GM12874 (cell line): ENCODE data around the gene FOXN3.

Source experiments
- TF ChIP-seq, protein P1 (sequence below): IDR thresholded peaks from 2 replicates; pipeline ENCODE4 v1.5.1; 2011; ENCODE audit warnings: low read depth, mild to moderate bottlenecking, control low read depth, low read length, moderate library complexity; ENCODE audit not compliant: insufficient read depth

Gene FOXN3

GRCh38 chr14:89348722-89349121, 68.3 kb downstream of the FOXN3 start:
- TF ChIP-seq, protein P1, sequence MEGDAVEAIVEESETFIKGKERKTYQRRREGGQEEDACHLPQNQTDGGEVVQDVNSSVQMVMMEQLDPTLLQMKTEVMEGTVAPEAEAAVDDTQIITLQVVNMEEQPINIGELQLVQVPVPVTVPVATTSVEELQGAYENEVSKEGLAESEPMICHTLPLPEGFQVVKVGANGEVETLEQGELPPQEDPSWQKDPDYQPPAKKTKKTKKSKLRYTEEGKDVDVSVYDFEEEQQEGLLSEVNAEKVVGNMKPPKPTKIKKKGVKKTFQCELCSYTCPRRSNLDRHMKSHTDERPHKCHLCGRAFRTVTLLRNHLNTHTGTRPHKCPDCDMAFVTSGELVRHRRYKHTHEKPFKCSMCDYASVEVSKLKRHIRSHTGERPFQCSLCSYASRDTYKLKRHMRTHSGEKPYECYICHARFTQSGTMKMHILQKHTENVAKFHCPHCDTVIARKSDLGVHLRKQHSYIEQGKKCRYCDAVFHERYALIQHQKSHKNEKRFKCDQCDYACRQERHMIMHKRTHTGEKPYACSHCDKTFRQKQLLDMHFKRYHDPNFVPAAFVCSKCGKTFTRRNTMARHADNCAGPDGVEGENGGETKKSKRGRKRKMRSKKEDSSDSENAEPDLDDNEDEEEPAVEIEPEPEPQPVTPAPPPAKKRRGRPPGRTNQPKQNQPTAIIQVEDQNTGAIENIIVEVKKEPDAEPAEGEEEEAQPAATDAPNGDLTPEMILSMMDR = no peak

DNA sequence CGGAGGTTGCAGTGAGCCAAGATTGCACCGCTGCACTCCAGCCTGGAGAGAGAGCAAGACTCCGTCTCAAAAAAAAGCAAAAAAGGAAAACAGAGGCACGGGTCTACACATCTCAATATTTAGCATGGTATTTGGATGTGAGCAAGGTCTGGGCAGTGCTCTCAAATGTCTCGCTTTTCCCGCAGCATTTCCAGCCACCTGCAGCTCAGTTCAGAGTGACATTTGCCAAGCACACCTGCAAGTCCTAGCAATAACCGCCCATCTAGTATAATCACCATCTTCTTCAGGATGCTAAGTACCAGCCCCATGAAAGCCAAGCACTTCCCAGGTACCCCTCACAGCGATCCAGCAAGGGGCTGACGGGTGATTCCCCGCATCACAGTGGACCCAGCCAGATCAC, 69.1 kb downstream of the FOXN3 start:
- TF ChIP-seq, protein P1 = no peak

- TF ChIP-seq, protein P1 = no peak
Observed at GRCh38 chr14:89344920-89345254, 72.1 kb downstream of the FOXN3 start.

DNA sequence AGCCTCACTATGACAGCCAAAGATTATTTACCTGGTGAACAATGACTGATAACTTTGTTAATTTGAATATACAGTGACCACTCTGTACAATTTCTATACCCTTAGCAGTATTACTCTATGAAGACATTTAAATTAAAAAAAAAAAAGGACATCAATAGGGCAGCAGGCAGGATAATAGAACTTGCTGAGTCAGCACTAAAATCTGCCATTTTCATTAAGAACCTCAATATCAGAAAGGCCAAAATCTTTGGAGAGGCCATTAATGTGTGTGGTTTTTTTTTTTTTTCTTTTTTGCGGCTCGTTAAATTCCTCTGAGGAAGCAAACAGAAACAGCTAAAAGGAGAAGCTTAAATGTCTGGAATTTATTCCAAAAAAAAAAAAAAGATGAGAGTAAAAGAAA, 73.7 kb downstream of the FOXN3 start:
- TF ChIP-seq, protein P1 = no peak

- TF ChIP-seq, protein P1 = no peak
Observed at GRCh38 chr14:89342049-89342448, 75.0 kb downstream of the FOXN3 start.

DNA sequence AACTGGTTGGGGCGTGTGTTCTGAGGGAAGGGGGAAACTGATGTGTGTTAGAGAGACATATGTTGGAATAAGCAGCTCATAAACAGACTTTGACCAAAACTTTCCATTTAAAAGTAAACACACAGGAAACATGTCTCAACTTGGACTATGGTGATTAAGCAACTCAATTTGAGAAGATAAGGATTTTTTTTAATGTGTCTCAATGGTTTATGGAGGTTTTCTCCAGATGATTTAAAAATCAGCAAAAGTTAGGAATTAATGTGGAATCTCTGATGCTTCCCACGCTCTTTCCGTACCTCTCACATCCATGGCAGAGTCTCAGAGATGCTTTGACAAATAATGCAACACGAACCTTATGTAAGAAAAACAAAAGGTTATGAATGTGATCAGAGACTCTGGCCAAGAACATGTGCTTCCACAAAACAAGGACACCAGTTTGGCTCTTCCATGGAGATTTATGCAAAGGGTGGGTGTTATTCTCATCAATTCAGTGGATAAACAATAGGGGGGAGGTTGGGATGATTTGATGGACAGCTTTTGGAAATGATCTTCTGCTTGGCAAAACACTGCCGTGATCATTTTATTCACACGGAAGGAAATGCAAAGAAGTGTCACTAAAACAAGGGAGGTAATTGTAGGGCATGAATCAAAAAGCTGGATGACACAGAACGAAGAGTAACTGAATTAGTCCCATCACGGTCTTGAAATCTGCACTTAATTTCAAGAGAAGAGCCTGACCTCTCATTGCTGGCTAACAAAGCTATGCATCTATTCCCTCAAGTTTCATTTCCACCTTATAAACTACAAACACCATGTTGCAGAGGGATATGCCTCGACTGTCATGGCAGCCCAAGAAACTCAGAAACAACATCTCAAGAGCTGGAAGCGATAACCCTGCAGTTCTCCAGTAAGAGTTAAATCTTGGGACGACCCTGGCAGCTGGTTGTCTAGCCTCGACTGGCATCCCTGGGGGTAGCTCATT, 76.5 kb downstream of the FOXN3 start:
- TF ChIP-seq, protein P1 = no peak

- TF ChIP-seq, protein P1 = no peak
Observed at GRCh38 chr14:89339579-89339978, 77.5 kb downstream of the FOXN3 start.
